Stomach (tissue), 9 donors: ENCODE results near the gene COL27A1. TPM values are rescaled to one million over a fixed set of nuclear protein-coding genes. Genes with fewer than 3 reads are reported as not detected.
A peak's percentile ranks its signal among the peaks of the same experiment; 100 is the strongest.

Experiments used
- DNase-seq, 2 donors: peaks; one replicate each; pipeline versions ENCODE4 v3.0.0 to v3.0.0-alpha.2; 2013 to 2019
- H3K27ac ChIP-seq, 5 donors: fragments of 200-600 bp in 4 of 5; sonication (generic) in 4 of 5; one replicate each; pipeline ENCODE4 v1.5.1; 2013 to 2019; ENCODE audit warnings: mild to moderate bottlenecking in 1 of 5, moderate library complexity in 1 of 5
- H3K27me3 ChIP-seq, 3 donors: fragments of 200-600 bp; sonication (generic); one replicate each; pipeline ENCODE4 v1.5.1; 2017 to 2019; ENCODE audit warnings: mixed run types in 1 of 3
- H3K36me3 ChIP-seq, 4 donors: fragments of 200-600 bp; sonication (generic); 1 replicate in 3 of 4; 2 replicates in 1 of 4; pipeline ENCODE4 v1.5.1; 2016 to 2019
- H3K4me1 ChIP-seq, 4 donors: fragments of 200-600 bp; sonication (generic); one replicate each; pipeline ENCODE4 v1.5.1; 2016 to 2019
- H3K4me3 ChIP-seq, 4 donors: fragments of 200-600 bp; sonication (generic) in 3 of 4; one replicate each; pipeline ENCODE4 v1.5.1; 2016 to 2019; ENCODE audit warnings: mild to moderate bottlenecking in 1 of 4
- H3K9me3 ChIP-seq, 4 donors: fragments of 200-600 bp; sonication (generic); one replicate each; pipeline ENCODE4 v1.5.1; 2016 to 2019
- CTCF ChIP-seq, 7 experiments: fragments of 450-650 bp in 4 of 7; fragments of 200-600 bp in 3 of 7; sonication (generic) in 3 of 7; IDR thresholded peaks; one replicate each; pipeline ENCODE4 v1.5.1; 2016 to 2019; ENCODE audit warnings: antibody characterized with exemption in 7 of 7, control low read depth in 2 of 7, mild to moderate bottlenecking in 1 of 7
- EP300 ChIP-seq: sonication (generic); formaldehyde crosslinking; IDR thresholded peaks from one replicate; pipeline ENCODE4 v1.6.1; 2017; ENCODE audit warnings: antibody characterized with exemption
- POLR2A ChIP-seq, 4 donors: fragments of 450-650 bp; IDR thresholded peaks; one replicate each; pipeline ENCODE4 v1.6.1; 2016; ENCODE audit warnings: antibody characterized with exemption in 4 of 4, control low read depth in 2 of 4, mild to moderate bottlenecking in 1 of 4, moderate library complexity in 1 of 4
- POLR2AphosphoS5 ChIP-seq, 3 donors: sonication (generic); formaldehyde crosslinking; IDR thresholded peaks; one replicate each; pipeline ENCODE4 v1.6.1; 2016; ENCODE audit warnings: antibody characterized with exemption in 3 of 3
- WGBS, 5 donors: extraction: QIAGEN DNeasy Blood & Tissue Kit in 3 of 5; methylation state at CpG; one replicate each; pipeline versions ENCODE4 v1.1.5 to v1.1.7; 2013 to 2018; 5-methylcytosine and 5-hydroxymethylcytosine counted together
- intact Hi-C: fragments of 100-400 bp; cut with DNase I; formaldehyde crosslinking; loops from one replicate; pipeline ENCODE4 v1.15.1; 2023; ENCODE audit warnings: low total_unique reads
- polyA plus RNA-seq, 3 donors: library from polyadenylated mRNA; stranded (reverse); fragments of 200-250 nt; gene quantifications; one replicate each; pipeline ENCODE4 v1.2.3, GENCODE V29; 2013
- total RNA-seq, 5 donors: library from RNA; depleted of rRNA; stranded (reverse); fragments of >200 nt; gene quantifications; one replicate each; pipeline versions ENCODE4 v1.1.0 to v1.2.3, GENCODE V29; 2014 to 2016
- donor health status: healthy with polysubstance abuse.
- donor health status: Bipolar disorder and iron deficiency.
- donor health status: healthy.

COL27A1 gene
- total and polyA plus RNA-seq, 8 donors: 2.9 to 26.3 (median 8.2) TPM

GRCh38 chr9:114193090-114193489 lies 37.8 kb downstream of the COL27A1 start:
- intact Hi-C loops: no loop called here
- Histone ChIP-seq H3K4me3 (no peak overlapping the region), H3K27me3 (no peaks in the 10 kb centered on the region), H3K27ac (no peak overlapping the region), H3K36me3 (peaks cover 0 to 8% (median 0%) of the 10 kb centered on the region in 4 donors), H3K9me3 (peaks cover 0 to 13% (median 5%) of the 10 kb centered on the region in 4 donors), H3K4me1 (peaks cover 0 to under 1% (median 0%) of the 10 kb centered on the region in 4 donors)
- 83 to 100% (median 96%) methylated on average over 3 of the region's 3 CpGs for WGBS, 5 donors
- TF ChIP-seq POLR2AphosphoS5 (IDR thresholded peaks at IDR 0.05) (no peak), CTCF (IDR thresholded peaks at IDR 0.05) (no peak), EP300 (no peak), POLR2A (IDR thresholded peaks at IDR 0.05) (no peak)
- no peak for DNase-seq

GRCh38 chr9:114196117-114196516 lies 40.8 kb downstream of the COL27A1 start:
- intact Hi-C loops: no loop called here
- WGBS, 5 donors: 81 to 95% (median 90%) methylated on average over 6 to 8 of the region's 8 CpGs
- H3K36me3 ChIP-seq: peaks cover 0 to 8% (median 0%) of the 10 kb centered on the region in 4 donors
- TF ChIP-seq POLR2A (IDR thresholded peaks at IDR 0.05) (no peak), POLR2AphosphoS5 (IDR thresholded peaks at IDR 0.05) (no peak), EP300 (no peak), CTCF (IDR thresholded peaks at IDR 0.05) (no peak)
- no peak overlapping the region for H3K27ac ChIP-seq
- H3K4me3 ChIP-seq: no peak overlapping the region
- no peaks in the 10 kb centered on the region for H3K9me3 ChIP-seq
- no peaks in the 10 kb centered on the region for H3K4me1 ChIP-seq
- DNase-seq: no peak
- H3K27me3 ChIP-seq: no peaks in the 10 kb centered on the region

- WGBS, 5 donors: 65 to 84% (median 79%) methylated on average over 6 to 8 of the region's 8 CpGs
- Histone ChIP-seq H3K4me3 (no peak overlapping the region), H3K36me3 (peaks cover 0 to 8% (median 0%) of the 10 kb centered on the region in 4 donors), H3K27ac (no peak overlapping the region), H3K4me1 (no peaks in the 10 kb centered on the region), H3K9me3 (no peaks in the 10 kb centered on the region), H3K27me3 (no peaks in the 10 kb centered on the region)
- DNase-seq: peak in 1 of 2 donors; percentile 66
- no peak for TF ChIP-seq POLR2A (IDR thresholded peaks at IDR 0.05)
- no peak for TF ChIP-seq CTCF (IDR thresholded peaks at IDR 0.05)
- TF ChIP-seq POLR2AphosphoS5 (IDR thresholded peaks at IDR 0.05): no peak
- TF ChIP-seq EP300: no peak
- intact Hi-C loops: no loop called here
Measured at GRCh38 chr9:114196979-114197622, 41.8 kb downstream of the COL27A1 start.

GRCh38 chr9:114198249-114199040 lies 43.1 kb downstream of the COL27A1 start:
- Histone ChIP-seq H3K4me1 (no peaks in the 10 kb centered on the region), H3K27me3 (no peaks in the 10 kb centered on the region), H3K9me3 (no peaks in the 10 kb centered on the region), H3K27ac (no peak overlapping the region), H3K4me3 (no peak overlapping the region), H3K36me3 (peaks cover 0 to 8% (median 0%) of the 10 kb centered on the region in 4 donors)
- intact Hi-C loops: no loop called here
- 72 to 88% (median 84%) methylated on average over 8 of the region's 8 CpGs for WGBS, 5 donors
- TF ChIP-seq CTCF (IDR thresholded peaks at IDR 0.05): no peak
- no peak for TF ChIP-seq POLR2A (IDR thresholded peaks at IDR 0.05)
- TF ChIP-seq POLR2AphosphoS5 (IDR thresholded peaks at IDR 0.05): no peak
- no peak for TF ChIP-seq EP300
- no peak for DNase-seq
